ENCODE measurements around the gene FLOT1. TPM values are rescaled to one million over a fixed set of nuclear protein-coding genes. Genes with fewer than 3 reads are reported as not detected.
A peak's percentile ranks its signal among the peaks of the same experiment; 100 is the strongest.

Gene FLOT1
- total and polyA plus RNA-seq, 2 of the 13 experiments (the other 11 are each of a cell fraction or from before 2014, with no cell fraction given), result 82.3 to 130 TPM

DNA sequence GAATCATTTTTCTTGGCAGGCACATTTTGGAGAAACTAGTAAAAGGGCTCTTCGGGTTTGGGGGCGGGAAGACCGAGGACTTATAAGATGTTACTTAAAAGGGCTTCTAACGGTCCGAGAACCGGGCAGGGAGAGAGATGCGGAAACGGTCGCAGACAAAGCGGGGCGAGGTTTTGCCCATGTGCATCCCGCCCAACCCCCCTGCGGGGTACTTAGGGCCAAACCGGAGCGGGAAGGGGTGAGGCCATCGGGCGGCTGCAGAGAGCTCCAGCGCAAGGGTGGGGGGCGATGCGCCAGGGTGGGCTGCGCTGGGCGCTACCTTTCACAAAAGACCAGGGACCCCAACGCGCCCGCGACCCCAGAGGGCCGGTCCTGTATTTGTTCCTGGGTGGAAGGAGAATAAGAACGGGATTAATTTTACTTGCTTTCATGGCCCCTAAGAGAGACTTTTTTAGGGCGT is 21.7 kb downstream of the FLOT1 start:
- intact Hi-C loops (cut with micrococcal nuclease; ENCODE audit: unreplicated experiment), result loop anchor here (1.0 to 5.0 kb wide), 4 partner anchors 29 to 238 kb away; partner anchors contain the start of genes MRPS18B and PPP1R10
- H3K36me3 ChIP-seq (replicated peaks in 1 of 2; ENCODE audit: control insufficient read depth in 1 of 2, insufficient read depth in 2 of 2, low read length in 2 of 2), result peaks cover 13 to 35% of the 10 kb centered on the region in 2 experiments
- peaks cover 46% of the 10 kb centered on the region for H3K79me2 ChIP-seq (ENCODE audit: insufficient read depth, low read length)
- WGBS (ENCODE audit: low lambda C conversion rate), result under 1% methylated on average over 29 of the region's 29 CpGs
- no peak for FAIRE-seq
- H3K9ac ChIP-seq (ENCODE audit: insufficient read depth, low read depth, low read length), result peak overlapping the region; percentile 96
- H4K20me1 ChIP-seq (ENCODE audit: insufficient read depth, low read length), result peaks cover 43% of the 10 kb centered on the region
- peaks cover 63% of the 10 kb centered on the region for H3K4me1 ChIP-seq (ENCODE audit: insufficient read depth, low read length)
- H3K9me3 ChIP-seq (ENCODE audit: low read length), result no peaks in the 10 kb centered on the region
- H2AFZ ChIP-seq (ENCODE audit: low read length), result no peak overlapping the region
- in situ Hi-C loops (cut with HindIII; ENCODE audit: extremely low pct_ligation_motif_present, low pct_unique_long_range_greater_than_20kb), result loop anchor here (5.0 to 10.0 kb wide), 2 partner anchors 43 to 236 kb away; partner anchors contain the start of gene HLA-E
- no peak for ATAC-seq
- no peaks in the 10 kb centered on the region; a peak in 1 of 5 replicates for H3K27me3 ChIP-seq (ENCODE audit: control insufficient read depth in 1 of 2, insufficient read depth in 2 of 2, low read length in 2 of 2)
- ChIA-PET CTCF (ENCODE audit: low intra/inter-chr PET ratio, low total read pairs) (interaction anchor here (1.0 to 3.5 kb wide), 3 partner anchors 38 to 48 kb away, joined by 4 to 130 read pairs (median 4); partner anchors contain the start of gene DHX16), POLR2A (interaction anchor here (0.6 to 5.0 kb wide), 23 partner anchors 10 to 262 kb away, joined by 3 to 92 read pairs (median 9); partner anchors contain the start of genes DHX16, FLOT1, IER3 and MRPS18B)
- TSS peak; percentile 61 for BruUV-seq (replicated peaks)
- peak overlapping the region; percentile 66 for H3K4me2 ChIP-seq (ENCODE audit: low read depth, low read length)
- H3K4me3 ChIP-seq (replicated peaks in 1 of 3; ENCODE audit: insufficient read depth in 1 of 3, low read depth in 2 of 3, low read length in 3 of 3), result peak overlapping the region; percentile 89 to 94 (median 90)
- peak; percentile 57 for DNase-seq (ENCODE audit: low spot score)
- H3K27ac ChIP-seq (ENCODE audit: extremely low read length, insufficient read depth, low read length), result peak overlapping the region; percentile 96
- TF ChIP-seq AGO2 (optimal IDR thresholded peaks at IDR 0.05; ENCODE audit: low read depth, low read length) (peak; percentile 50), SKI (IDR thresholded peaks at IDR 0.05; ENCODE audit: partially characterized antibody) (no peak), HHEX (CRISPR knock-in tag; IDR thresholded peaks at IDR 0.05) (no peak), ELF4 (CRISPR knock-in tag; IDR thresholded peaks at IDR 0.05; ENCODE audit: borderline replicate concordance) (no peak), POLR2A (IDR thresholded peaks at IDR 0.05; ENCODE audit: insufficient read depth in 1 of 2, low read depth in 2 of 2, low read length in 2 of 2) (peak in 1 of 2 experiments; percentile 31; a peak in 1 of 4 replicates), GFI1 (CRISPR knock-in tag; IDR thresholded peaks at IDR 0.05; ENCODE audit: borderline replicate concordance) (0 out of 2 replicates have a peak, but pooled peaks have one; percentile 4), ZC3H4 (CRISPR knock-in tag; IDR thresholded peaks at IDR 0.05; ENCODE audit: borderline replicate concordance) (peak; percentile 56; the same call in 1 of the 2 replicates), NCOR1 (IDR thresholded peaks at IDR 0.05; ENCODE audit: borderline replicate concordance, low read length) (no peak), ATF7 (IDR thresholded peaks at IDR 0.05) (no peak), ATF7 (CRISPR knock-in tag; IDR thresholded peaks at IDR 0.05) (0 out of 2 replicates have a peak, but pooled peaks have one; percentile 25), EEA1 (CRISPR knock-in tag; IDR thresholded peaks at IDR 0.05; ENCODE audit: borderline replicate concordance) (0 out of 2 replicates have a peak, but pooled peaks have one; percentile 16), ZFP90 (CRISPR knock-in tag; IDR thresholded peaks at IDR 0.05; ENCODE audit: borderline replicate concordance) (peak; percentile 54; the same call in 1 of the 2 replicates), PCBP1 (IDR thresholded peaks at IDR 0.05; ENCODE audit: borderline replicate concordance, low read depth, low read length) (0 out of 2 replicates have a peak, but pooled peaks have one; percentile 55), ZNF121 (CRISPR knock-in tag; IDR thresholded peaks at IDR 0.05) (no peak), MXI1 (IDR thresholded peaks at IDR 0.05; ENCODE audit: borderline replicate concordance, low read depth, low read length) (peak; percentile 25; the same call in 1 of the 3 replicates), ZBTB7A (CRISPR knock-in tag; IDR thresholded peaks at IDR 0.05) (0 out of 2 replicates have a peak, but pooled peaks have one; percentile 38), MEF2D (CRISPR knock-in tag; IDR thresholded peaks at IDR 0.05) (no peak)
- TF ChIP-seq, protein P1, sequence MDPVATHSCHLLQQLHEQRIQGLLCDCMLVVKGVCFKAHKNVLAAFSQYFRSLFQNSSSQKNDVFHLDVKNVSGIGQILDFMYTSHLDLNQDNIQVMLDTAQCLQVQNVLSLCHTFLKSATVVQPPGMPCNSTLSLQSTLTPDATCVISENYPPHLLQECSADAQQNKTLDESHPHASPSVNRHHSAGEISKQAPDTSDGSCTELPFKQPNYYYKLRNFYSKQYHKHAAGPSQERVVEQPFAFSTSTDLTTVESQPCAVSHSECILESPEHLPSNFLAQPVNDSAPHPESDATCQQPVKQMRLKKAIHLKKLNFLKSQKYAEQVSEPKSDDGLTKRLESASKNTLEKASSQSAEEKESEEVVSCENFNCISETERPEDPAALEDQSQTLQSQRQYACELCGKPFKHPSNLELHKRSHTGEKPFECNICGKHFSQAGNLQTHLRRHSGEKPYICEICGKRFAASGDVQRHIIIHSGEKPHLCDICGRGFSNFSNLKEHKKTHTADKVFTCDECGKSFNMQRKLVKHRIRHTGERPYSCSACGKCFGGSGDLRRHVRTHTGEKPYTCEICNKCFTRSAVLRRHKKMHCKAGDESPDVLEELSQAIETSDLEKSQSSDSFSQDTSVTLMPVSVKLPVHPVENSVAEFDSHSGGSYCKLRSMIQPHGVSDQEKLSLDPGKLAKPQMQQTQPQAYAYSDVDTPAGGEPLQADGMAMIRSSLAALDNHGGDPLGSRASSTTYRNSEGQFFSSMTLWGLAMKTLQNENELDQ (CRISPR knock-in tag; IDR thresholded peaks at IDR 0.05; ENCODE audit: borderline replicate concordance), result no peak
- TF ChIP-seq, protein P2, sequence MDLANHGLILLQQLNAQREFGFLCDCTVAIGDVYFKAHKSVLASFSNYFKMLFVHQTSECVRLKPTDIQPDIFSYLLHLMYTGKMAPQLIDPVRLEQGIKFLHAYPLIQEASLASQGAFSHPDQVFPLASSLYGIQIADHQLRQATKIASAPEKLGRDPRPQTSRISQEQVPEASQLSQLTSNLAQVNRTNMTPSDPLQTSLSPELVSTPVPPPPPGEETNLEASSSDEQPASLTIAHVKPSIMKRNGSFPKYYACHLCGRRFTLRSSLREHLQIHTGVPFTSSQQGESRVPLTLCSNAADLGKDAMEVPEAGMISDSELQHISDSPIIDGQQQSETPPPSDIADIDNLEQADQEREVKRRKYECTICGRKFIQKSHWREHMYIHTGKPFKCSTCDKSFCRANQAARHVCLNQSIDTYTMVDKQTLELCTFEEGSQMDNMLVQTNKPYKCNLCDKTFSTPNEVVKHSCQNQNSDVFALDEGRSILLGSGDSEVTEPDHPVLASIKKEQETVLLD (CRISPR knock-in tag; IDR thresholded peaks at IDR 0.05; ENCODE audit: low read depth), result 0 out of 2 replicates have a peak, but pooled peaks have one; percentile 31
- TF ChIP-seq, protein P3, sequence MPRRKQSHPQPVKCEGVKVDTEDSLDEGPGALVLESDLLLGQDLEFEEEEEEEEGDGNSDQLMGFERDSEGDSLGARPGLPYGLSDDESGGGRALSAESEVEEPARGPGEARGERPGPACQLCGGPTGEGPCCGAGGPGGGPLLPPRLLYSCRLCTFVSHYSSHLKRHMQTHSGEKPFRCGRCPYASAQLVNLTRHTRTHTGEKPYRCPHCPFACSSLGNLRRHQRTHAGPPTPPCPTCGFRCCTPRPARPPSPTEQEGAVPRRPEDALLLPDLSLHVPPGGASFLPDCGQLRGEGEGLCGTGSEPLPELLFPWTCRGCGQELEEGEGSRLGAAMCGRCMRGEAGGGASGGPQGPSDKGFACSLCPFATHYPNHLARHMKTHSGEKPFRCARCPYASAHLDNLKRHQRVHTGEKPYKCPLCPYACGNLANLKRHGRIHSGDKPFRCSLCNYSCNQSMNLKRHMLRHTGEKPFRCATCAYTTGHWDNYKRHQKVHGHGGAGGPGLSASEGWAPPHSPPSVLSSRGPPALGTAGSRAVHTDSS (CRISPR knock-in tag; conservative IDR thresholded peaks at IDR 0.05), result 0 out of 2 replicates have a peak, but pooled peaks have one; percentile 47
